ENCODE measurements around the gene ILF3.

DNA sequence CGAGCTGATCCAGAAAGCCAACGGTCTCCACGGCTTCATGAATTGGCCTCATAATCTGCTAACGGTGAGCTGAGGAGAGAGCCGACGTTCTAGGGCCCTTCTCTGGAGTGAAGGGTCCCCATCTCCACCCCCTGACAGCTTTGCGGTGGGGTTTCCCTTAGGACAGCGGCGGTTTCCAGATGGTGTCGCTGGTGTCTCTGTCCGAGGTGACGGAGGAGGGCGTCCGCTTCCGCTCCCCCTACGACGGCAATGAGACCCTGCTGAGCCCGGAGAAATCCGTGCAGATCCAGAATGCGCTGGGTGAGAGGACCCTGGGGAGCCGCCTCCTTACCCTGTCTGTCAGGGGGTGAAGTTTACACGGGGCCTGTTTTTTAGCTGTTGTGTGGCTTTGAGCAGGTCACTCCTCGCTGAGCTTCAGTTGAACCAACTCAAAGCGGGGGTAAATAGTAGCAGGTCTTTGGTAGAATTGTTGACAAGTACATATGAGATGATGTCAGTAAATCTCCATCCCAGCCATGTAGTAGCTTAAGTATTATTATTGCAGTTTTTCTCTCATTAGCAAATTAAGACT lies 47.9 kb downstream of the ILF3 start:
- TF ChIP-seq, protein P1, sequence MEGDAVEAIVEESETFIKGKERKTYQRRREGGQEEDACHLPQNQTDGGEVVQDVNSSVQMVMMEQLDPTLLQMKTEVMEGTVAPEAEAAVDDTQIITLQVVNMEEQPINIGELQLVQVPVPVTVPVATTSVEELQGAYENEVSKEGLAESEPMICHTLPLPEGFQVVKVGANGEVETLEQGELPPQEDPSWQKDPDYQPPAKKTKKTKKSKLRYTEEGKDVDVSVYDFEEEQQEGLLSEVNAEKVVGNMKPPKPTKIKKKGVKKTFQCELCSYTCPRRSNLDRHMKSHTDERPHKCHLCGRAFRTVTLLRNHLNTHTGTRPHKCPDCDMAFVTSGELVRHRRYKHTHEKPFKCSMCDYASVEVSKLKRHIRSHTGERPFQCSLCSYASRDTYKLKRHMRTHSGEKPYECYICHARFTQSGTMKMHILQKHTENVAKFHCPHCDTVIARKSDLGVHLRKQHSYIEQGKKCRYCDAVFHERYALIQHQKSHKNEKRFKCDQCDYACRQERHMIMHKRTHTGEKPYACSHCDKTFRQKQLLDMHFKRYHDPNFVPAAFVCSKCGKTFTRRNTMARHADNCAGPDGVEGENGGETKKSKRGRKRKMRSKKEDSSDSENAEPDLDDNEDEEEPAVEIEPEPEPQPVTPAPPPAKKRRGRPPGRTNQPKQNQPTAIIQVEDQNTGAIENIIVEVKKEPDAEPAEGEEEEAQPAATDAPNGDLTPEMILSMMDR (IDR thresholded peaks at IDR 0.05): no peak
- no peak for TF ChIP-seq POLR2A (IDR thresholded peaks at IDR 0.05)
